ENCODE data around the gene MYOM1.

Gene MYOM1

DNA sequence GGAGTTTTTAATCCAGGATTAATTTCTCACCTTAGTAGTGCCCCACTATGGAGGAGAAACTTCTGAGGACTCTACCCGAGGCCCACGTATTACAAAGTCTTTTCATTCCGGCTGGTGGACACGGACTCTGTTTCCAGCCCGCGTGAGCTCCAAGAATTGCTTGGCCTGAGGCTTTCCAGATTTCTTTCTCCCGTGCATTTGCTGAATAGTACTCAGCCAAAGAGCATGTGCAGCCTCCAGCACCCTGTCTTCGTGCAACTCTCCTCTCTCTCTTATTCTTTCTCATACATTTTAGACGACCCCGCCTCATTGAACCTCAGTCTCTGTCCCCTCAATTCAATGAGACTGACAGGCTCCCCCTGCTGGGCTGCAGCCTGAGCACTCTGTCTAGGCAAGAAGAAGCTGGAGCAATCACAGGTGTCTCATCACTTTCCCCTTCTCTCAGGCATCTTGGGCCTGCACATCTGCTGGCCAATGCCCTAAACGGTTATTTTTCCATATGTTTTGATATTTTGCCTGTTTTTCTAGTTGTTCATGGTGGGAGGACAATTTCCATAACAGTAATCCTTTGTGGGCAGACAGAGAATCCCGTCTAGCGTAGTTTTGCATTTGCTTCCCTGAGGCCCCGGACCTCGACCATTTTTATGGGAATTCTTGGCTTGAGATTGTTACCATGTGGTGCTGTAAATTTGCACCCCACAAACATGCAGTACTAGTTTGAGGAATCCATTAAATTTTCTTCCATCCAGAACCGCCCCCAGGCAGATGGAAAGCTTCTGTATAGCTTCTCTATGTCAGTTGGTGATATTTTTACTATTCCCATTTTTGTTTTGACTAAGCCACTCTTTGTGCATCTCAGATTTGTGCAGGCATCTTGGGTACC is 156.7 kb downstream of the MYOM1 start:
- ATAC-seq (replicated peaks; ENCODE audit: extremely low read depth, poor library complexity, severe bottlenecking) (no peak), DNase-seq (ENCODE audit: low spot score in 2 of 2) (peak; percentile 41 to 43)
- no peaks in the 10 kb centered on the region for H3K9me3 Mint-ChIP-seq
- H3K27ac Mint-ChIP-seq (ENCODE audit: low read depth): peak overlapping the region; percentile 84
- peaks cover 61% of the 10 kb centered on the region for H3K4me1 Mint-ChIP-seq
- peaks cover 21% of the 10 kb centered on the region for H3K36me3 Mint-ChIP-seq (ENCODE audit: insufficient read depth)
- peak overlapping the region; percentile 60 for H3K4me3 Mint-ChIP-seq
- H3K27me3 Mint-ChIP-seq: no peaks in the 10 kb centered on the region

GRCh38 chr18:3061581-3062312 is 158.0 kb downstream of the MYOM1 start:
- peak overlapping the region; percentile 75 for H3K4me3 Mint-ChIP-seq
- peaks cover 21% of the 10 kb centered on the region for H3K36me3 Mint-ChIP-seq (ENCODE audit: insufficient read depth)
- ATAC-seq (replicated peaks; ENCODE audit: extremely low read depth, poor library complexity, severe bottlenecking): peak; percentile 64
- no peaks in the 10 kb centered on the region for H3K9me3 Mint-ChIP-seq
- peak in 1 of 2 donors; percentile 53 for DNase-seq (ENCODE audit: low spot score in 2 of 2)
- peak overlapping the region; percentile 99 for H3K27ac Mint-ChIP-seq (ENCODE audit: low read depth)
- peaks cover 60% of the 10 kb centered on the region for H3K4me1 Mint-ChIP-seq
- no peaks in the 10 kb centered on the region for H3K27me3 Mint-ChIP-seq

DNA sequence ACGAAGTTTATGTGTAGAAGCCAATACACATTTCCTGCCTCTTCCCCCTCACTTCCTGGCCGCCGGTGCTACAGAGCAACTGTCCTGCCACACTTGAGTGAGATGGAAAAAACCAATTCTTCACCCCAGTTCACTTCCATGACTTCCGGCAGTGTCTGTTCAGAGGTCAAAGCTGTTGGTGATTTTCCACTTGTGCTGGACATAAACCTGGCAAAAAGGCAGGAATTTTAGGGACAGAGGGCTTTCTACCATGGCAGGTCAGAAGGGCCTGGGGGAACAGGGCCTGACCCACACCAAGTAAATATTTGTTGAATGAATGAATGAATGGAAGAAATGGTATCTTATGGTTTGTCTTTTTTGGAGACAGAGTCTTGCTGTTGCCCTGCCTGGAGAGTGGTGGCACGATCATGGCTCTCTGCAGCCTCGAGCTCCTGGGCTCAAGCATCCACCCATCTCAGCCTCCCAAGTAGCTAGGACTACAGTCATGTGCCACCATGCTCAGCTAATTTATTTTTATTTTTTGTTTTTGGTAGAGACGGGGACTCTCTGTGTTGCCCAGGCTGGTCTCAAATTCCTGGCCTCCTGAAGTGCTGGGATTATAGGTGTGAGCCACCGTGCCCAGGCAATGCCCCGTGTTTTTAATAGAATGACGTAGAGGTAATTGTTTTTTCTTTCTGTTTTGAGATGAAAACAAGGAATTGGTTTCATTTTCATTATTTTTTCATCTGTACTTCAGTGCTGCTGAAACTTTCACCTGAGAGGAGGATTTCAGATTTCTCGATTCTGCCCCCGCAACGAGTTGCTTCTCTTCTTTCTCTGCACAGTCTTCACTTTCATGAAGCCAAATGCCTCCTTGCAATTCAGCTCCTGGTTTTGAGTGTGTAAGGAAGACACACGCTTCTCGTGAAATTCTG is 158.8 kb downstream of the MYOM1 start:
- ATAC-seq (replicated peaks; ENCODE audit: extremely low read depth, poor library complexity, severe bottlenecking) (peak; percentile 45), DNase-seq (ENCODE audit: low spot score in 2 of 2) (peak; percentile 21 to 24)
- H3K4me1 Mint-ChIP-seq: peaks cover 57% of the 10 kb centered on the region
- no peaks in the 10 kb centered on the region for H3K27me3 Mint-ChIP-seq
- no peaks in the 10 kb centered on the region for H3K9me3 Mint-ChIP-seq
- peak overlapping the region; percentile 99 for H3K27ac Mint-ChIP-seq (ENCODE audit: low read depth)
- H3K36me3 Mint-ChIP-seq (ENCODE audit: insufficient read depth): peaks cover 20% of the 10 kb centered on the region
- peak overlapping the region; percentile 75 for H3K4me3 Mint-ChIP-seq

GRCh38 chr18:3059272-3059671 is 160.5 kb downstream of the MYOM1 start:
- H3K4me3 Mint-ChIP-seq: no peak overlapping the region
- DNase-seq (ENCODE audit: low spot score in 2 of 2) (no peak), ATAC-seq (replicated peaks; ENCODE audit: extremely low read depth, poor library complexity, severe bottlenecking) (peak; percentile 47)
- no peaks in the 10 kb centered on the region for H3K9me3 Mint-ChIP-seq
- H3K27ac Mint-ChIP-seq (ENCODE audit: low read depth): peak overlapping the region; percentile 99
- no peaks in the 10 kb centered on the region for H3K27me3 Mint-ChIP-seq
- peaks cover 56% of the 10 kb centered on the region for H3K4me1 Mint-ChIP-seq
- peaks cover 20% of the 10 kb centered on the region for H3K36me3 Mint-ChIP-seq (ENCODE audit: insufficient read depth)

GRCh38 chr18:3058328-3059191 is 161.2 kb downstream of the MYOM1 start:
- Mint-ChIP-seq H3K27ac (ENCODE audit: low read depth) (peak overlapping the region; percentile 99), H3K9me3 (peaks cover 2% of the 10 kb centered on the region), H3K4me3 (peak overlapping the region; percentile 1), H3K4me1 (peaks cover 56% of the 10 kb centered on the region), H3K27me3 (no peaks in the 10 kb centered on the region), H3K36me3 (ENCODE audit: insufficient read depth) (peaks cover 20% of the 10 kb centered on the region)
- ATAC-seq (replicated peaks; ENCODE audit: extremely low read depth, poor library complexity, severe bottlenecking) (peak; percentile 54), DNase-seq (ENCODE audit: low spot score in 2 of 2) (peak in 1 of 2 donors; percentile 35)

GRCh38 chr18:3057526-3057925 is 162.2 kb downstream of the MYOM1 start:
- Mint-ChIP-seq H3K27me3 (no peaks in the 10 kb centered on the region), H3K4me1 (peaks cover 47% of the 10 kb centered on the region), H3K4me3 (no peak overlapping the region), H3K27ac (ENCODE audit: low read depth) (peak overlapping the region; percentile 99), H3K9me3 (peaks cover 7% of the 10 kb centered on the region), H3K36me3 (ENCODE audit: insufficient read depth) (peaks cover 18% of the 10 kb centered on the region)
- DNase-seq (ENCODE audit: low spot score in 2 of 2) (no peak), ATAC-seq (replicated peaks; ENCODE audit: extremely low read depth, poor library complexity, severe bottlenecking) (no peak)

GRCh38 chr18:3056311-3056710 is 163.5 kb downstream of the MYOM1 start:
- Mint-ChIP-seq H3K4me3 (no peak overlapping the region), H3K27me3 (no peaks in the 10 kb centered on the region), H3K4me1 (peaks cover 45% of the 10 kb centered on the region), H3K9me3 (peaks cover 7% of the 10 kb centered on the region), H3K27ac (ENCODE audit: low read depth) (peak overlapping the region; percentile 99), H3K36me3 (ENCODE audit: insufficient read depth) (peaks cover 15% of the 10 kb centered on the region)
- ATAC-seq (replicated peaks; ENCODE audit: extremely low read depth, poor library complexity, severe bottlenecking) (no peak), DNase-seq (ENCODE audit: low spot score in 2 of 2) (no peak)

GRCh38 chr18:3055816-3056215 is 164.0 kb downstream of the MYOM1 start:
- ATAC-seq (replicated peaks; ENCODE audit: extremely low read depth, poor library complexity, severe bottlenecking) (no peak), DNase-seq (ENCODE audit: low spot score in 2 of 2) (no peak)
- peaks cover 40% of the 10 kb centered on the region for H3K4me1 Mint-ChIP-seq
- H3K27ac Mint-ChIP-seq (ENCODE audit: low read depth): no peak overlapping the region
- H3K9me3 Mint-ChIP-seq: peaks cover 7% of the 10 kb centered on the region
- peaks cover 12% of the 10 kb centered on the region for H3K36me3 Mint-ChIP-seq (ENCODE audit: insufficient read depth)
- H3K27me3 Mint-ChIP-seq: no peaks in the 10 kb centered on the region
- H3K4me3 Mint-ChIP-seq: no peak overlapping the region

DNA sequence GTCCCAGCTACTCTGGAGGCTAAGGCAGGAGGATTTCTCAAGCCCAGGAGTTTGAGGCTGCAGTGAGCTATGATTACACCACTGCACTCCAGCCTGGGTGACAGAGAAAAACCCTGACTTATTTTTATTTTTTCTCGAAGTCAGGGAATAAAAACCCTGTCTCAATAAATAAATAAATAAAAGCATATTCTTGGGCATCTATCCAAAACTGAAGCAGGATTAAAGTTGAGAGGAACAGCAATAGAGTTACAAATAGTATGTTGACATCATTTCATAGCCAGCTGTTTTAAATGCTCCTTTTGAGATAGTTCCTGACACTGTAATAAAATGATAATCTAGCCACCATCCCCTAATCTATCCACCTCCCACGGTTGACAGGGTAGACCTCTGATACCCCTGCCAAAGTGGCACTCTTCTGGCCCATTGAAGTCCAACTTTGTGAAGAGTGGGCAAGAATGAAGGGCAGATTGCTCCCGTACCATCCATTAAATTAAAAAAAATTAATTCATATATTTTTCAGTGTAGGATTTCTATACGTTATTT is 164.5 kb downstream of the MYOM1 start:
- Mint-ChIP-seq H3K27ac (ENCODE audit: low read depth) (no peak overlapping the region), H3K4me1 (peaks cover 35% of the 10 kb centered on the region), H3K36me3 (ENCODE audit: insufficient read depth) (peaks cover 9% of the 10 kb centered on the region), H3K9me3 (peaks cover 7% of the 10 kb centered on the region), H3K27me3 (no peaks in the 10 kb centered on the region), H3K4me3 (no peak overlapping the region)
- ATAC-seq (replicated peaks; ENCODE audit: extremely low read depth, poor library complexity, severe bottlenecking) (no peak), DNase-seq (ENCODE audit: low spot score in 2 of 2) (no peak)

GRCh38 chr18:3054780-3055179 is 165.0 kb downstream of the MYOM1 start:
- peak overlapping the region; percentile 6 for H3K27ac Mint-ChIP-seq (ENCODE audit: low read depth)
- H3K4me1 Mint-ChIP-seq: peaks cover 33% of the 10 kb centered on the region

DNA sequence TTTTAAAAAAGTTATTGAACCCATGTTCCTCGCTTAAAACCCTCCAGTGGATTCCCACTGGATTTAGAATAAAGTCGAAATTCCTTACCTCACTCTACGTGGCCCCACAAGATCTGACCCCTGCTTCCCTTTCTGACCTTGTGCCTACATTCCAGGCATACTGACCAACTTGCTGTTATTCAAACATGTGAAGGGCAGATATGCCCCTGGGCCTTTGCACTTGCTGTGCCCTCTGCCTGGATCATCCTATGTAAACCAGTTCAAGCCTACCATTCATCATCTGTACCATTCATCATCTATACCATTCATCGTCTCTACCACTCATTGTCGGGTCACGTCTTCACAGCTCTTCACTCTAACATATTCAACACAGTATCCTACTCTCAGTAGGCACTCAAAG is 165.6 kb downstream of the MYOM1 start:
- peak overlapping the region; percentile 6 for H3K27ac Mint-ChIP-seq (ENCODE audit: low read depth)
- H3K36me3 Mint-ChIP-seq (ENCODE audit: insufficient read depth): peaks cover 6% of the 10 kb centered on the region

More at GRCh38 chr18:3054780-3055179, 165.0 kb downstream of the MYOM1 start:
- no peak for ATAC-seq (replicated peaks; ENCODE audit: extremely low read depth, poor library complexity, severe bottlenecking)
- Mint-ChIP-seq H3K36me3 (ENCODE audit: insufficient read depth) (peaks cover 7% of the 10 kb centered on the region), H3K9me3 (peaks cover 7% of the 10 kb centered on the region), H3K4me3 (no peak overlapping the region), H3K27me3 (no peaks in the 10 kb centered on the region)
- no peak for DNase-seq (ENCODE audit: low spot score in 2 of 2)

More for the DNA sequence above, 165.6 kb downstream of the MYOM1 start:
- Mint-ChIP-seq H3K4me1 (peaks cover 33% of the 10 kb centered on the region), H3K4me3 (no peak overlapping the region), H3K9me3 (peaks cover 7% of the 10 kb centered on the region), H3K27me3 (no peaks in the 10 kb centered on the region)
- DNase-seq (ENCODE audit: low spot score in 2 of 2) (no peak), ATAC-seq (replicated peaks; ENCODE audit: extremely low read depth, poor library complexity, severe bottlenecking) (no peak)
